Right atrium auricular region (tissue), 2 donors: ENCODE data around the gene NT5C3A. TPM values are rescaled to one million over a fixed set of nuclear protein-coding genes. Genes with fewer than 3 reads are reported as not detected.
A peak's percentile ranks its signal among the peaks of the same experiment; 100 is the strongest.
"Not testable (repeated sequence)": the region's sequence is repeated elsewhere in the genome, so short reads cannot be mapped to it uniquely, and the experiment has no call there.

Experiments used
- DNase-seq: peaks from one replicate; pipeline ENCODE4 v3.0.0-alpha.2; 2019; ENCODE audit warnings: low spot score
- H3K27ac ChIP-seq, 2 donors: fragments of 200-600 bp; sonication (generic); 1 replicate in 1 of 2; 2 replicates in 1 of 2; pipeline ENCODE4 v1.5.1; 2016 to 2019
- H3K27me3 ChIP-seq, 2 donors: fragments of 200-600 bp; sonication (generic); one replicate each; pipeline versions ENCODE4 v1.5.1 to v1.6.0; 2017 to 2019
- H3K36me3 ChIP-seq: fragments of 200-600 bp; sonication (generic); one replicate; pipeline ENCODE4 v1.5.1; 2016
- H3K4me1 ChIP-seq, 2 donors: fragments of 200-600 bp; sonication (generic); one replicate each; pipeline versions ENCODE4 v1.5.1 to v1.6.0; 2017 to 2019
- H3K4me3 ChIP-seq, 2 donors: fragments of 200-600 bp; sonication (generic); 1 replicate in 1 of 2; 2 replicates in 1 of 2; pipeline ENCODE4 v1.5.1; 2017 to 2019; ENCODE audit warnings: mild to moderate bottlenecking in 1 of 2, moderate library complexity in 1 of 2
- H3K9me3 ChIP-seq, 2 donors: fragments of 200-600 bp; sonication (generic); one replicate each; pipeline ENCODE4 v1.5.1; 2019
- total RNA-seq, 2 donors: library from RNA; depleted of rRNA; stranded (reverse); fragments of >200 nt; gene quantifications; one replicate each; pipeline ENCODE4 v1.1.0, GENCODE V29; 2016
- TF ChIP-seq, protein P1 (sequence below), 2 donors: fragments of 200-600 bp; sonication (generic); IDR thresholded peaks; one replicate each; pipeline ENCODE4 v1.5.1; 2019; ENCODE audit warnings: antibody characterized with exemption in 2 of 2

NT5C3A gene
- total RNA-seq, 2 donors from 2014 or later = 15.4 to 15.6 TPM

DNA sequence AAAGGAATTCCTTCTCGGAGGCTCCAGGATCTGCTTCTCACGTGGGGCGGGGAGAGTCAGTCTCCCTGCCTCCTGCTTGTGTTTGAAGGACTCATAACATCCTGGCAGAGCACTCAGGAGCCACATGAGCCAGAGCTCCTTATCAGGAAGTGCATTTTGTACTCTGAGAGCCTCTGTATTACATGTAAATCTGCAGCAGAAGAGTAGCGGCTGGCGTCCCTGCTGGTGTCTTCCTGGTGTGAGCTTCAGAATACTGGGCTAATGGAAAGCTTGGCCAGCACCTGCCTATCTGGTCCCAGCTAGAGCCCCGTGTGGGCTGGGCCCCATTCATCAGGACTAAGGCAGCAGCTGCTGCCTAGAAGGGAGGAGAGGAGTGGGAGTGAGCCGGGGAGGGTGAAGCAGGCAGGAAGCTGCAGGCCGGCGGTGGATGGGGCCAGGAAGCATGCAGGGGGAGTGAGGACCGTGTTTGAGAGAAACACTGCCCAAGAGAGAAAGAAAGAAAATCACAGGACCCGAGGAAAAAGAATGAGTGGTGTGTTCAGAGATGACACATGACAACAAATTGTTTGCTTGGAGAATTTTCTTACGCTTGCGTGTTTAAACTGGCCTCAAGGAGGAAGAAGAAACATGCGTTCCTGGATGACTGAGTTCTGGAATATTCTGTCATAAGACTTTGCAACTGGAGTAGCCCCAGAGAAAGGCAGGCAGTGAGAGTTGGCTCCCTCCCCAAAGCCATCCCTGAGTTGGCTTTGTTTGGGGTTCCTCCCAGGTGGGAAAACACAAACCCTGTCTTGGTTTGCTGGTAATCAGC lies 64.0 kb downstream of the NT5C3A start:
- not testable (repeated sequence) for H3K27me3 ChIP-seq, H3K9me3 ChIP-seq, H3K36me3 ChIP-seq
- peak; percentile 72 for DNase-seq
- Histone ChIP-seq H3K4me3 (peak overlapping the region in 1 of 2 donors; percentile 31), H3K27ac (peak overlapping the region; percentile 73 to 75), H3K4me1 (peaks cover 0 to 13% of the 10 kb centered on the region in 2 donors)
- TF ChIP-seq, protein P1, sequence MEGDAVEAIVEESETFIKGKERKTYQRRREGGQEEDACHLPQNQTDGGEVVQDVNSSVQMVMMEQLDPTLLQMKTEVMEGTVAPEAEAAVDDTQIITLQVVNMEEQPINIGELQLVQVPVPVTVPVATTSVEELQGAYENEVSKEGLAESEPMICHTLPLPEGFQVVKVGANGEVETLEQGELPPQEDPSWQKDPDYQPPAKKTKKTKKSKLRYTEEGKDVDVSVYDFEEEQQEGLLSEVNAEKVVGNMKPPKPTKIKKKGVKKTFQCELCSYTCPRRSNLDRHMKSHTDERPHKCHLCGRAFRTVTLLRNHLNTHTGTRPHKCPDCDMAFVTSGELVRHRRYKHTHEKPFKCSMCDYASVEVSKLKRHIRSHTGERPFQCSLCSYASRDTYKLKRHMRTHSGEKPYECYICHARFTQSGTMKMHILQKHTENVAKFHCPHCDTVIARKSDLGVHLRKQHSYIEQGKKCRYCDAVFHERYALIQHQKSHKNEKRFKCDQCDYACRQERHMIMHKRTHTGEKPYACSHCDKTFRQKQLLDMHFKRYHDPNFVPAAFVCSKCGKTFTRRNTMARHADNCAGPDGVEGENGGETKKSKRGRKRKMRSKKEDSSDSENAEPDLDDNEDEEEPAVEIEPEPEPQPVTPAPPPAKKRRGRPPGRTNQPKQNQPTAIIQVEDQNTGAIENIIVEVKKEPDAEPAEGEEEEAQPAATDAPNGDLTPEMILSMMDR (IDR thresholded peaks at IDR 0.05) = peak in 1 of 2 donors; percentile 12

DNA sequence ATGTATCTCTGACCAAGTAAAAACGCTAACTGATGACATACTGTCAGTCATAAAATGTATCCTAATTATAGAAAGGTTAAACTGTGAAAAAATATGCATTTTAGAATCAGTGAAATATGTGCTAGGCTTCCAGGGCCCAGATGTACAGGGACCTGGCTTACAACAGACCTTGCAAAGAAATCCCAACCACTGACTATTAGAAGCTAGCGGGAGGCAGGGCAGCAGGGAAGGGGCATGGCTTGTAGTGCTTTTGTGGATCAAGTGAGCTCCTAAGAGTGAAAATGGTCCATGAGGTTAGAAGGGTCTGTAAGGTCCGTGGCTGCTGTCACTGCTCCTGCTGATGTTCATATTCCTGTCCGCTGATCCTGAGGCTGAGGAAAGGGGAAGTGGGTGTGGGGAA lies 64.6 kb downstream of the NT5C3A start:
- H3K27ac ChIP-seq = peak overlapping the region; percentile 21 to 73
- H3K36me3 ChIP-seq, DNase-seq, H3K9me3 ChIP-seq, H3K27me3 ChIP-seq: not testable (repeated sequence)
- H3K4me3 ChIP-seq = peak overlapping the region in 1 of 2 donors; percentile 31
- H3K4me1 ChIP-seq = peaks cover 0 to 13% of the 10 kb centered on the region in 2 donors

DNA sequence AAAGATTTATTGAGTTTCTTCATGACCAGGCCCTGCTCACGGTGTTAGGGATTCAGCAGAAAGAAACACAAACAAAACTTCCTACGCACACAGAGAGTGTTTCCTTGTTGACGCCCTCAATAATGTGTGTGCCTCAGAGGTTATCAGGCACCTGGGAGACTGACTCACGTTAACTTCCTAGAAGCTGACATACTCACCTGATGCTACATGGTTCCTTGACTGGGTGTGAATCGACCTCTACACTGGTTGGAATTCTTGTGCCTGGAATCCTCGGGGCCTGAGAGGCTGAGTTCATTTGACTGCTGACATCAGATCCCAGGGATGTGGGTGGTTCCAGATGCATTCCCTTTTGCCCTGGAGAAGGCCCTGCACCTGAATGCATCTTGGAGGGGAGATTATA lies 69.8 kb downstream of the NT5C3A start:
- H3K27me3 ChIP-seq, H3K36me3 ChIP-seq, H3K4me1 ChIP-seq, H3K27ac ChIP-seq, DNase-seq, H3K4me3 ChIP-seq, H3K9me3 ChIP-seq: not testable (repeated sequence)

DNA sequence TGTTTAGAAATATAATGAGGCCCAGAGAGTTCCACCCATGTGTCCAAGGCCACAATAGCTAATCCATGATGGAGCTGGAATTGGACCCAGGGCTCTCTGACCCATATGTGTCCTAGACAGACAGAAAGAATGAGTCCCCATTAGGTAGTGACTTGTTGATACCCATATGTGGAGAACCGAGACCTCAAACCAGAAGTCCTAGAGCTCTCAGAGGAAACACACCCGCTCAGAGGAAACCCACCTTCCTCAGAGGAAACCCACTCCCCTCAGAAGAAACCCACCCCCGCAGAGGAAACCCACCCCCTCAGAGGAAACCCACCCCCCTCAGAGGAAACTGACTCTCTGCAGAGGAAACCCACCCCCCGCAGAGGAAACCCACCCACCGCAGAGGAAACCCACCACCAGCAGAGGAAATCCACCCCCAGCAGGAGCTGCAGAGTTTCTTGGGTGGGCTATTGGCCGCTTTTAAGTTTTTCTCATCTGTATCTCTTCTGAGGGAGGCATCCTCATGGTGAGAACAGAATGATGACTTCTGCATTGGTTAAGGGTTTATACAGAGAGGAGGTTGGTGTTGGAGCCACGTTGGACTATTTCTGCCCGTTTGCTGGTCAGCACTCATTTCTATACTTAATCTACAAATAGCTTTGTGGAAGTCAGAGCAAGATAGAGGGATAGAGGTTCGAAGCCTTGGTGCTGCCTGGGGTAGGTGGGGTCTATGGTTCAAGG lies 70.4 kb downstream of the NT5C3A start:
- H3K9me3 ChIP-seq, DNase-seq, H3K27me3 ChIP-seq, H3K36me3 ChIP-seq, H3K4me3 ChIP-seq, H3K4me1 ChIP-seq, H3K27ac ChIP-seq: not testable (repeated sequence)

DNA sequence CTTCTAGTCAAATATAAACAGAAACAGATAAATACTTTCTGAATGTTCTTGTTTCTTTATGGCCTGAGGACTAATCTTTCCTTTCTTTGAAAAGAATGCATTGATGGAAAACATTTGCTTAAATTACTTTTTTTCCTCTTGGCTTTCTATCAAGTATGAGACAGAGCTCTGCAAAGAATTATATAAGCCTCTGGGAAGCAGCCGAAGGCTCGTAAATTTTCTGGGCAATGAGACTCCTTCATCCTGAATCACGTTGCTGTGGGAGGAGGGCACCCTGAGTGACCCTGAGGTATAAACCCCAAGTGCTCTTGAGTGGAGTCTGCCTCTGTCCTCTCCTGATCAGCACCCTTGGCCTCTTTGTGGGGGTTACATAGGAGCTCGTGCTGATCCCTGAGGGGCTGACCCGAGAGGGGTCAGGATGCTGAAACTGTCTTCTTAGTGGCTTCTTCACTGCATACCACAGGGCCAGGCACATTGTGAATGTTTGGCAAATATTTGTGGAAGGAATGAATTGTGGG lies 71.4 kb downstream of the NT5C3A start:
- not testable (repeated sequence) for H3K4me1 ChIP-seq, H3K4me3 ChIP-seq, H3K27ac ChIP-seq, H3K9me3 ChIP-seq, H3K27me3 ChIP-seq, DNase-seq, H3K36me3 ChIP-seq

DNA sequence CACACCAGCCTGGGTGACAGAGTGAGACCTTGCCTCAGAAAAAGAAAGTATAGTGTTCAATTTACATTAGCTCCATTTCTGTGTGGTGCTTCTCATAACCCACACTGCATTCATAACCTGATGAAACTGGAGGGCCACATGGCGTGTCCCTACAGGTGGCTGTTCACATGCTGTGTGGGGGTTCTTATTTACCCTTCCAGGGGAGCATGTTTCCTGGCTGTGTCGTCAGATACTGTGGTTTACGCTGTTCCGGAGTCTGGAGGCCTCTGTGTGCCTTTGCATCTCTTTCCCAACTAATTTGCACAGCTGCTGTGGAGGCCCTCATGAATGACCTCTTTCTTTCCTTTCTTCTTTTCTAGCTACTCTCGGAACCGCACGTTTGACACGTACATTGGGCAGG lies 74.4 kb downstream of the NT5C3A start:
- H3K4me1 ChIP-seq, DNase-seq: not testable (repeated sequence)
- peaks cover 27% of the 10 kb centered on the region for H3K36me3 ChIP-seq

DNA sequence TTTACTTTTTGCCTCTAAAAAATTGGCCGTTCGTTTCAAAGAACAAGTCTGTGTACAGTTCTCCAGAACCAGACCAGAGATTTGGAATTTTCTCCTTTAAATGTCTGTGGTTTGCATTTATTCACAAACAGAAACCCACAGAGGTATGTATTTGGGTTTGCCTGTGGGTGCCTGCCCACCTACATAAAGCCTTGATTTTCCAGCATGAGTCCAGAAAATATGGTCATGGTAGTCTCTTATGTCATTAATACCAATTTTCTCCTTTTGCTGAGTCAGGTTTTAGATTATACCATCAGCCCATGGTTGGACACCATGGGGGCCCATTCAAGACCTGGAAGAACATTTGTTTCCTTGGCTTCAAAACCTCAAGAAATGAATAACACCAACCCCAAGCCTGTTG lies 82.7 kb downstream of the NT5C3A start:
- H3K27ac ChIP-seq, H3K4me1 ChIP-seq, H3K9me3 ChIP-seq, H3K27me3 ChIP-seq, DNase-seq, H3K4me3 ChIP-seq: not testable (repeated sequence)
- H3K36me3 ChIP-seq = peaks cover 10% of the 10 kb centered on the region

More for the DNA sequence above, 74.4 kb downstream of the NT5C3A start:
- H3K9me3 ChIP-seq, H3K27me3 ChIP-seq, H3K4me3 ChIP-seq, H3K27ac ChIP-seq: not testable (repeated sequence)

DNA sequence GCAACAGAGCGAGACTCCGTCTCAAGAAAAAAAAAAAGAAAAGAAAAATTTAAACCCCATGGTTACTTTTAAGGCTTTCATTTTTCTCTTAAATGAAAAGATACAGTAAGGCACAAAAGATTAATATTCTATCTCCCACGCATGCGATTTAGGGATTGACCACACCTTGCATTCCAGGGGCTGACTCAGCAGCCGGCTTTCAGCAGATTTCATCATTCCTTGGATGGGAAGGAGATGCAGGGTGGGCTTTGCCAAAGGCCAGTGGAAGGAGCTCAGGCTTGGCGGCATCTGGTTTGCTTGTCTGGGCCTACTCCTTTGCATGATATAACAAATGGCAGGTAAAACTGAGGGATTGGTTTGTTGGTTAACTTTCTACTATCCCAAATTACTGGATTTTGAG lies 83.3 kb downstream of the NT5C3A start:
- not testable (repeated sequence) for H3K36me3 ChIP-seq, H3K9me3 ChIP-seq, DNase-seq

DNA sequence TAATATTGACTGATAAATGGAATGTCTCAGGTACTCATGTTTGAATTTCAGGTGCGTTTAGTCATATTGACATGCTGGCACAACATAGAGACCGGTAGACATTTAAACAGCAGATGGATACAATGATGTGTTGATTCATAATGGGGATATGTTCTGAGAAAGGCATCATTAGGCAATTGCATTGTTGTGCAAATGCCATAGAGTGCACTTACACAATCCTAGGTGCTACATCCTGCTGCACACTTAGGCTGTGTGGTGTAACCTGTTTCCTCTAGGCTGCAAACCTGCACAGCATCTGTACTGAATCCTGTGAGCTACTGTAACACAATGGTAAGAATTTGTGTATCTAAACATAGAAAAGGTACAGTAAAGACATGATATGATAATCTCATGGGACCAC lies 85.4 kb downstream of the NT5C3A start:
- not testable (repeated sequence) for H3K9me3 ChIP-seq, H3K27ac ChIP-seq, H3K36me3 ChIP-seq, DNase-seq, H3K27me3 ChIP-seq, H3K4me1 ChIP-seq, H3K4me3 ChIP-seq

More for the DNA sequence above, 83.3 kb downstream of the NT5C3A start:
- H3K4me1 ChIP-seq, H3K27me3 ChIP-seq, H3K27ac ChIP-seq, H3K4me3 ChIP-seq: not testable (repeated sequence)

DNA sequence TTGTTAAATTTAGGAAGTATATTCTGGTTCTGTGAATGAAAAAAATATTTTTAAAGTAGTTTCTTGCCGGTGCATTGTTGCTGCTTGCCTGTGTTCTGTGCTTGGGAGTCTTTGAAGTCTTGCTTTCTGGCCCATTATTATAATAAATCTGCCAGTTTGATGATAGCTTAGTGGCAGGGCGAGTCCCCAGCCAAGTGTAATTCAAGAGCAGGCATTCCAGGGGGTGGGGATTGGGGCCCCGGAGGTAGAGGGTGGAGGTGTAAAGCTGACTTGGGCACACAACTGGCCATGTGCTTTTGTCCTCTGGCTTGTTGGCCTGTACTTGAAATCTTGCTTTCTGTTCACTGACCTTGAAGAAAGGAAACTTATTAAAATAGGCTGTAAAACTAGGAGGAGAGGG lies 90.6 kb downstream of the NT5C3A start:
- not testable (repeated sequence) for H3K9me3 ChIP-seq, H3K27me3 ChIP-seq, H3K4me1 ChIP-seq, H3K36me3 ChIP-seq, DNase-seq, H3K4me3 ChIP-seq
- H3K27ac ChIP-seq = peak overlapping the region in 1 of 2 donors; percentile 56

DNA sequence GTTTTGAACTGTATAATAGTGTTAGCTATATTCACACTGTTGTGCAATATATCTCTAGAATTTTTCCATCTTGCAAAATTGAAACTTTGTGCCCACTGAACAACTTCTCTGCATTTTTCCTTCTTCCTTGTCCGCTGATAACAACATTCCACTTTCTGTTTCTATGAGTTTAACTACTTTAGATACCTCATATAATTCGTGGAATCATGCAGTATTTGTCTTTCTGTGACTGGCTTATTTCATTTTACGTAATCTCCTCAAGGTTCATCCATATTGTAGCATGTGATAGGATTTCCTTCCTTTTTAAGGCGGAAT lies 95.4 kb downstream of the NT5C3A start:
- H3K4me3 ChIP-seq, H3K9me3 ChIP-seq, H3K36me3 ChIP-seq, DNase-seq, H3K27me3 ChIP-seq, H3K27ac ChIP-seq: not testable (repeated sequence)
- H3K4me1 ChIP-seq = peaks cover 0 to 19% of the 10 kb centered on the region in 2 donors

DNA sequence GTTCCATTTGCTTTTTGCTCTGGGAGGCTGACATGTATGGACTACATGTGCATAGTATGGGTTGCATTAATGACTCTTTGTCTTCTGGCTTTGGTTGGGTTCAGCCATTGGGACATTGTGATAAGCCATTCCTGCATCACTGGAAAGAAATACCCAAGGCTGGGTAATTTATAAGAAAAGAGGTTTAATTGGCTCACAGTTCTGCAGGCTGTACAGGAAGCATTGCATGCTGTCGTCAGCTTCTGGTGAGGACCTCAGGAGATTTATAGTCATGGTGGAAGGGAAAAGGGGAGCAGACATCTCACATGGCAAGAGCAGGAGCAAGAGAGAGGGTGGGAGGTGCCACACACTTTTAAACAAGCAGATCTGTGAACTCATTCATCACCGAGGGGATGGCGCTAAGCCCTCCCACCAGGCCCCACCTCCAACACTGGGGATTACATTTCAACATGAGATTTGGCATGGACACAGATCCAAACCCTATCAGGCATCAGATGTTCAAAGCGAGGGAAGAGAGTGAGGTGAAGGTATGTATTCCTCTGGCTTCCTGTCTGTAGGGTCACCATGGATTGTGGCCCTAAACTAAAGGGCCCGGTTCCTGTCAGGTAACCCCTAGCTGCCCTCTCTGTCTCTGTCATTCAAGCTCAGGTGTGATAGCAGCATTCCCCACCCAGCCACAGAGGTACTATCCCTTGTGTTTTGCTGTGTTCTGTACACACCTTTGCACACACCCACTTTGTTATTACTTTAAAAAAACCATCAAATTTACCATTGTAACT lies 95.9 kb downstream of the NT5C3A start:
- H3K4me1 ChIP-seq = peaks cover 0 to 19% of the 10 kb centered on the region in 2 donors
- H3K9me3 ChIP-seq, DNase-seq, H3K27me3 ChIP-seq, H3K27ac ChIP-seq, H3K36me3 ChIP-seq, H3K4me3 ChIP-seq: not testable (repeated sequence)
